GOT3 (cell line): Measurements from ENCODE around the gene DOCK4.
"Not testable (repeated sequence)": the region's sequence is repeated elsewhere in the genome, so short reads cannot be mapped to it uniquely, and the experiment has no call there.

Experiments used
- DNase-seq: peaks from one replicate; lab custom pipeline; 2025; ENCODE audit warnings: mixed read lengths; lab: John Stamatoyannopoulos, UW

The DOCK4 gene

DNA sequence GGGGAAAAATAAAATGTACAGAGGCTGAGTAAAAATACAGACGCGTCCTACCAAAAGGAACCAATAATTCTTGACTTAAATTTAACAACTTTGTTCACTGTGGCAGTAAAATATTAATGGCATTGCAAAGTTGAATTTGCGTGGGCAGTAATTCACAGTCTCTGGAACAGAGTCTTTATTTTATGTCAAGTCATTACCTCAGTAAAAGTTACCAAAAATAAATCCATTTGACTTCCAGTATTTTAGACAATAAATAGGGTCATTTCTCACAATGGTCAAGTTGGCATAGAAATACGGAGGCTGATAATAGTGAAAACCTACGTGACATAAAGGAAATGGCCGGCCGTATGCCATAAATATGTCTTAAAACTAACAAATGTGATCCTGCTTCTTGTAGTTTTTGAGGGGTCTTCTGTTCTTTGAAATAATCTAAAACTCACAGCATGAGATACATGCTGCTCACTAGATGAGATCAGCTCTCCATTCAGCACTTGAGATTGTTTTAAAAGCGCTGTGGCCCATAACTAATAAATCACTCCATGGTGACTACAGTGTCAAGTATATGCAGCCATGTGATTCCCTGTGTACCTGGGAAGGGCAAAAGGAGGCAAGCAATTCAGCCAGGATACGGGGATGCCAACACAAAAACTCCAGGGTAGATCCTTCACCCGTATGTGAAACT, 75.3 kb downstream of the DOCK4 start:
- DNase-seq, result no peak

DNA sequence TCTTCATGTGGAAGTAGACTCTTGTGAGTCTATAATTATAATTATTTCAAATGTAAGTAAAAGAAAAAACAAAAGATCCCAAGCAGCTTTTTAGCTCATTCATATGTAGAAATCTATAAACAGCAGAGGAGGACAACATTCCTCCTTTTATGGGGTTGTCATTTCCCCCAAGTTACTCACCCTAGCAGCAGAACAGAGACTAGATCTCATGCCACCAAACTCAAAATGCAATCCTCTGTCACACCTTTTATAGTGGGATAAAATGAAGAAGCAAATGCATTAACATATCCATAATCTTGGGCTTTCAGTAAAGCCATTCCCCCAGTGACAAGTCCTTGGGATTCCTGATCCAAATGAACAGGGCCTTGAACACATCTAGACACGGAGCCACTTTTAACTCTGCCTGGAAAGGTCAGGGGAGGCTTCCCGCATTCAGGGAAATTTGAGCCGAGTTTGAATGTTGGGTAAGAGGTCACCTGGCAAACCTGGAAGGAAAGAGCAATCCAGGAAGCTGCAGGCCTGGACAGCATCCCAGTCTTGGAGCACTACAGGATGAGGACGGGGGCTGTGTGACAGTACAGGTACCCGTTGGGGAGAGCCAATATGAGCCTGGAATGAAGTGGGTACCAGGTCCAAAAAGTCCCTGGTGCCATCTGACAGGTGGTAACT, 76.4 kb downstream of the DOCK4 start:
- no peak for DNase-seq

GRCh38 chr7:112128461-112129425, 77.5 kb downstream of the DOCK4 start:
- not testable (repeated sequence) for DNase-seq

GRCh38 chr7:112128041-112128440, 78.2 kb downstream of the DOCK4 start:
- DNase-seq, result not testable (repeated sequence)

DNA sequence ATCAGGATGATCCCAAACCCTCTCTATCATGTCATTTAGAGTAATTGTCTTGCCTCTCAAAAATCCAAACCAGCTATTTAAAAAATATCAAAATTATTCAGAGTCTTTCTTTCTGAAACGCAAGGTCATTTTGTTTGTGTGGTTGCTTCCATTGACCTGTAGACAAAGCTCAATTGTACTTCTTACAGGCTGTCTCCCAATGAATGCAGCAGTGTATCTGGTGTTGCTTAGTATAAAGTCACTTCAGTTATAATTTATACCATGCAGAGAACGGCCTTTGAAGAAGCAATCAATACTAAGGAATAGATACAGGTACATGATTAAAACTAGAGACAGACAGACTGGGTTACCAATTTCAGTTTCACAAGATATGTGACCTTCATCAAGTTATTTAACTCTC, 80.9 kb downstream of the DOCK4 start:
- DNase-seq, result no peak

DNA sequence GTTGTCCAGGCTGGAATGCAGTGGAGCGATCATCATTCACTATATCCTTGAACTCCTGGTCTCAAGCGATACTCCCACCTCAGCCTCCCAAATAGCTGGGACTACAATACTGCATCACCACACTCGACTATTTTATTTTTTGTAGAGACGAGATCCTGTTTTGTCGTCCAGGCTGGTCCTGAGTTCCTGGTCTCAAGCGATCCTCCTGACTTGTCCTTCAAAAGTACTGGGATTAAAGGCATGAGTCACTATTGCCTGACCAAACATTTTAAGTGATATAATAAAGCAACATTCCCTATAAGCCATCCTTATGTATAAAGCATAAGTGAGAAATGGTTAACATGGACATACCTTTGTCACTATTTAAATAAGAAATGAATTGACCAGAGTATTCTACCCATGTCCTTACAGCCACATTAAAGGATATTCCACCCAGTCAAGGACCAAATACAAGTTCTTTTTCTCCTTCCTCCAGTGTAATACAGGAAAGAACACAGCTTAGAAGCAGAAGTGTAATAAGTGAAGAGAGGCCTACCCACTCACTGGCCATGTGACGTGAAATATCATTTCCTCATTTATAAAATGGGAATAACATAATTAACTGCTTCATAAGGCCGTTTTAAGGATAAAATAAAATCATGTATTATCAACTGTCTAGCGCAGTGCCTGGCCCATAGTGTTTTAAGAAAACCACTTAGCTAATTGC, 82.0 kb downstream of the DOCK4 start:
- DNase-seq, result no peak

DNA sequence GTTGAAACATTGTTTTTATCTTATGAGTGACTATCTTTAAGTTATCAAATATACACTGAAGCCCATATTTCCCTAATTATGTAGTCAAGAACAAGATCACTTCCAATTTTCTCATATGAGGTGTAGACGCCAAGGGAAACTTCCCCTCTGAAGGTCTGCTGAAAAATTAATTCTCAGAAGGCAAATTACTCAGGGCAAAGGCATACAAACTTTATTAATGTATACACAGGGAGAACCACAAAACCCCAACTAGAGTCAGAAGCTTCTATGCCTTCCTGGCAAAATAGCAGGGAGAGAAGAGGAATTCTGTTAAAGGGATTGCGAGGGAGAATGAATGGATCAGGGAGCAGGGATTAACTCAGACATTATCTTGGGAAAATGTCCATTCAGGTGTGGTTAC, 83.4 kb downstream of the DOCK4 start:
- no peak for DNase-seq

- DNase-seq, result no peak
Observed at GRCh38 chr7:112122144-112122543, 84.1 kb downstream of the DOCK4 start.

- DNase-seq, result no peak
Observed at GRCh38 chr7:112121318-112121717, 84.9 kb downstream of the DOCK4 start.

DNA sequence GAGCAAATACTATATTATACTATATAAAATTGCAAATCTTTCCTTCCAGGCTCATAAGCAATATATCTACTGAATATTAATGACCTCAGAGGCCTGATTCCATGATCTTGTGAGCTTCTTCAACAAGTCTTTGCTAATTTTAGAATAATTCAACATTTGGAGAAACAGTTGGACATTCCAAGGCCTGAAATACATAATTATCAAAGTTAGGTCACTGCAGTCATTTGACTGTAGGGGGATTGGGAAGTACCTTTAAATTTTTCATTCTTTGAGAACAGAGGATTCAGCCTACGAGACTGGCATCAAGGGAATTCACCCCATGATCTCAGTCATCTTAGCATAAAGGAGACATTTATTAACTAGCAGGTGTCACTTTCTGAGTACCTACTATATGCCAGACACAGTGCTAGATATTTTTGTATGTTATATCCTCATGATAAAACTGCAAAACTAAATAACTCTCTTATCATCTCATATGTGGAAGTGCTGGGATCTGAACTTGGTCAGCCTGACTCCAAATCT, 85.4 kb downstream of the DOCK4 start:
- no peak for DNase-seq

- DNase-seq, result no peak
Observed at GRCh38 chr7:112118581-112119566, 87.3 kb downstream of the DOCK4 start.

GRCh38 chr7:112116894-112117293, 89.3 kb downstream of the DOCK4 start:
- no peak for DNase-seq

- DNase-seq, result no peak
Observed at GRCh38 chr7:112116358-112116757, 89.8 kb downstream of the DOCK4 start.

GRCh38 chr7:112115880-112116279, 90.3 kb downstream of the DOCK4 start:
- no peak for DNase-seq

DNA sequence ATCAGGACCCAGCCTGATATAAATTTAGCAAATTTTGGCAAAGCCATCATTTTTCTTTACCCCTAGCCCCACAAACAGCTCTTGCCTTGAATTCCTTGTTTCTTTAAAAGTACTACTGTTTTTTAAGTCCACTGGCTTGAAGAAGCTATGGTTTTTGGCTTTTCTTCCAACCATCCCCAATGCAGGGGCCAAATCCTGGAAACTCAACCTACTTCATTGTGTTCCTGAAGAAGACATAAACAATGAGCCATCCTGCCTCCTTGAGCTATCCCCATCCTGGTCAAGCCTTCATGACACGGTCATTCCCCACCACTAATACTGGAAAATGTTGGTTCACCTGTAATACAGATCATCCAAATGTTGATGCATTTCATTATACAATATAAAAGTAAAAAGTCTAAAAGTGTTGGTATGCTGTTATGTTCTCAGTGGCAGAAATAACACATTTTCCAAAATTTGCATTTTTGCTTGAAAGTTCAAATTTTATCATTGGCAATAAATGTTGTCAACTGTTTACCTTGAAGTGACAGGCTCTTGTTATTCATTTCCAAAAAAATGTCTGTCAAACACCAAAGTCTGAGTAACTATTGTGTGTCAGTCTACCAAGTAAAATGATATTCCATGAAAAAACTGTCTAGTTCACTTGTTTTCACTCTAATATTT, 92.2 kb downstream of the DOCK4 start:
- DNase-seq, result no peak

DNA sequence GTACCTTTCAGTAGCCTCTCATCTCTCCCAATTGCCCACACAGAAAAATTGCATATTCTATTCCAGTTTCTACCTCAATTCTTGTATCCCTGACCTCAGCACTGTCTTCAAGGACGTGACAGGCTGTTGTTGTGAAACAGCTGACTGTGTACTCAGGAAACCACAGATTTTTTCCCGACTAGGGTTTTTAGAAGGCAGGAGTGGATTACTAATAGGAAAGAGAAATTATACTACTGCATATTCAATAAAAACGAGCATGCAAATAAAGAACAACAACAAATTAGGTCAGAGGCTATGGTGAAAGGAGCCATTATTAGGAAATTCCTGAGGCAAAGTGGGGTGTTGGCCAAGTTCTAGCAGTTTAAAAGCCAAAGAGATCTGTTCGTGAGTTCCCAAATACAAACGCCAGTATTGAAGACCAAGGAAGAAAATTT, 93.4 kb downstream of the DOCK4 start:
- DNase-seq, result no peak

DNA sequence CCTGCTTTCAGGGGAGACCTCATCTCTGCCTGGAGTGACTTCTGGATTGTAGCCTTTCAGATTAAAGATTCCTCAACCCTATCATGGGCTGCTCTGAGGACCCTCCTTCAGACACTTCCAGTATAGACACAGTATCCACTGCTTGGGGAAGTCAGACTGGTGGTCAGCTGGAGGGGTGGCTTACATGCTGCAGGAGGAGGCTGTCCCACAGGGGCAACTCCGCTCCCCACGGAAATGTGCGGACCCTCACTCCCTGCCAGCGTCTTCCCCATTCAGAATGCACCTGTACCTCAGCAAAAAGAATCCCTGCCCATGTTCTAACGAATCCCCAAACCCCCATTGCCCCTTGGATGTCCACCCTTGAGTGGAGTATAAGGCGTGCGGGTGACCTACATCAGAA, 95.5 kb downstream of the DOCK4 start:
- no peak for DNase-seq

- no peak for DNase-seq
Observed at GRCh38 chr7:112110175-112110574, 96.0 kb downstream of the DOCK4 start.

- no peak for DNase-seq
Observed at GRCh38 chr7:112108981-112109380, 97.2 kb downstream of the DOCK4 start.
